IMR-90 (cell line): ENCODE results near the gene SLC29A3. TPM values are rescaled to one million over a fixed set of nuclear protein-coding genes. Genes with fewer than 3 reads are reported as not detected.

Experiments used
- ATAC-seq: fragments of 200-7000 bp; cut with Tn5 transposase; 2 replicates; pipeline ENCODE4 v1.9.1; 2020; ENCODE audit warnings: low read depth, mild to moderate bottlenecking, moderate library complexity
- BruUV-seq: library from RNA; stranded (reverse); fragments of 400-500 nt; replicated peaks from 2 replicates; lab custom pipeline; 2021; lab: Mats Ljungman, UMichigan
- CTCF ChIA-PET: fragments of 300-600 bp; formaldehyde crosslinking; extraction: SDS; loops from one replicate; lab custom pipeline; 2021; ENCODE audit warnings: antibody characterized with exemption; lab: Yijun Ruan, JAX
- POLR2A ChIA-PET: fragments of 300-600 bp; sonication (Branson Sonifier 250); formaldehyde crosslinking; loops from one replicate; lab custom pipeline; 2022; ENCODE audit warnings: antibody characterized with exemption; ENCODE audit not compliant: unreplicated experiment; lab: Charles Lee
- DNase-seq: peaks from one replicate; pipeline ENCODE4 v3.0.0; 2013
- H2AFZ ChIP-seq: replicated peaks from 2 replicates; pipeline ENCODE3; 2013; ENCODE audit warnings: low read length, mild to moderate bottlenecking; ENCODE audit not compliant: poor library complexity
- H2AK5ac ChIP-seq: 2 replicates; pipeline ENCODE4 v1.6.1; 2013; ENCODE audit warnings: low read depth, low read length, inconsistent platforms
- H2AK9ac ChIP-seq: replicated peaks from 2 replicates; pipeline ENCODE3; 2013; ENCODE audit warnings: mild to moderate bottlenecking, low read depth, low read length, moderate library complexity; ENCODE audit not compliant: poor library complexity
- H2BK120ac ChIP-seq: 2 replicates; pipeline ENCODE4 v1.6.1; 2013; ENCODE audit warnings: low read depth, low read length, inconsistent platforms
- H2BK15ac ChIP-seq: 3 replicates; pipeline ENCODE4 v1.6.1; 2013; ENCODE audit warnings: low read depth, low read length, inconsistent platforms
- H2BK20ac ChIP-seq: 2 replicates; pipeline ENCODE4 v1.6.1; 2013; ENCODE audit warnings: low read depth, mild to moderate bottlenecking, inconsistent platforms, low read length, moderate library complexity
- H2BK5ac ChIP-seq: 2 replicates; pipeline ENCODE4 v1.6.1; 2013; ENCODE audit warnings: mild to moderate bottlenecking, low read depth, low read length, inconsistent platforms; ENCODE audit not compliant: poor library complexity, severe bottlenecking
- H3K14ac ChIP-seq: replicated peaks from 2 replicates; pipeline ENCODE4 v1.6.1; 2013; ENCODE audit warnings: low read depth, low read length, inconsistent platforms
- H3K18ac ChIP-seq: 2 replicates; pipeline ENCODE4 v1.6.1; 2013; ENCODE audit warnings: low read depth, low read length, control low read depth
- H3K23ac ChIP-seq: 2 replicates; pipeline ENCODE4 v1.6.1; 2013; ENCODE audit warnings: low read depth, low read length, inconsistent platforms
- H3K27ac ChIP-seq: 2 replicates; pipeline ENCODE4 v1.5.1; 2013; ENCODE audit warnings: mild to moderate bottlenecking, control low read depth, low read length; ENCODE audit not compliant: insufficient read depth
- H3K27me3 ChIP-seq: 2 replicates; pipeline ENCODE4 v1.6.1; 2013; ENCODE audit warnings: low read length; ENCODE audit not compliant: control insufficient read depth, insufficient read depth
- H3K36me3 ChIP-seq: 2 replicates; pipeline ENCODE4 v1.6.1; 2013; ENCODE audit warnings: low read length, mixed read lengths; ENCODE audit not compliant: control insufficient read depth, insufficient read depth
- H3K4ac ChIP-seq: 2 replicates; pipeline ENCODE4 v1.6.1; 2013; ENCODE audit warnings: low read depth, low read length, inconsistent platforms
- H3K4me1 ChIP-seq: 2 replicates; pipeline ENCODE4 v1.6.1; 2013; ENCODE audit warnings: low read length, mixed read lengths; ENCODE audit not compliant: control insufficient read depth, insufficient read depth
- H3K4me2 ChIP-seq: 2 replicates; pipeline ENCODE4 v1.6.1; 2013; ENCODE audit warnings: low read depth, mild to moderate bottlenecking, control low read depth, low read length, moderate library complexity
- H3K4me3 ChIP-seq: 2 replicates; pipeline ENCODE4 v1.5.1; 2013; ENCODE audit warnings: low read depth, mild to moderate bottlenecking, control low read depth, low read length, moderate library complexity; ENCODE audit not compliant: insufficient read depth
- H3K56ac ChIP-seq: 2 replicates; pipeline ENCODE4 v1.6.1; 2013; ENCODE audit warnings: low read length, inconsistent platforms; ENCODE audit not compliant: insufficient read depth; ENCODE audit errors: extremely low read depth
- H3K79me1 ChIP-seq, 2 experiments: 2 replicates each; pipeline ENCODE4 v1.6.1; 2013; ENCODE audit warnings: low read length in 2 of 2, inconsistent platforms in 1 of 2, low read depth in 1 of 2
- H3K9ac ChIP-seq: 2 replicates; pipeline ENCODE4 v1.6.1; 2013; ENCODE audit warnings: low read depth, low read length, control low read depth
- H3K9me1 ChIP-seq: 2 replicates; pipeline ENCODE4 v1.6.1; 2013; ENCODE audit warnings: low read length, inconsistent platforms; ENCODE audit not compliant: insufficient read depth
- H3K9me3 ChIP-seq: 2 replicates; pipeline ENCODE4 v1.6.1; 2013; ENCODE audit warnings: low read length; ENCODE audit not compliant: control insufficient read depth, insufficient read depth
- H4K20me1 ChIP-seq: 2 replicates; pipeline ENCODE4 v1.6.1; 2013; ENCODE audit warnings: low read length, inconsistent platforms; ENCODE audit not compliant: insufficient read depth
- H4K5ac ChIP-seq: 2 replicates; pipeline ENCODE4 v1.6.1; 2013; ENCODE audit warnings: mild to moderate bottlenecking, low read depth, low read length, control low read depth
- H4K8ac ChIP-seq, 2 experiments: 2 replicates each; pipeline ENCODE4 v1.6.1; 2013; ENCODE audit warnings: low read depth in 2 of 2, low read length in 2 of 2, control low read depth in 1 of 2, inconsistent platforms in 1 of 2
- H4K91ac ChIP-seq: 2 replicates; pipeline ENCODE4 v1.6.1; 2013; ENCODE audit warnings: low read depth, low read length, inconsistent platforms; ENCODE audit not compliant: insufficient read depth
- FOS ChIP-seq: fragments of 150-350 bp; IDR thresholded peaks from 2 replicates; pipeline ENCODE4 v1.6.1; 2016; ENCODE audit warnings: low read depth, low read length
- MXI1 ChIP-seq: IDR thresholded peaks from 2 replicates; pipeline ENCODE4 v1.6.1; 2012; ENCODE audit warnings: low read depth, mild to moderate bottlenecking, low read length, moderate library complexity, borderline replicate concordance
- NFE2L2 ChIP-seq: fragments of 150-350 bp; IDR thresholded peaks from 2 replicates; pipeline ENCODE4 v1.6.1; 2016; ENCODE audit warnings: low read depth, mild to moderate bottlenecking, low read length
- POLR2A ChIP-seq: IDR thresholded peaks from 2 replicates; pipeline ENCODE4 v1.6.1; 2012; ENCODE audit warnings: mild to moderate bottlenecking, low read depth, low read length
- RFX5 ChIP-seq: IDR thresholded peaks from 2 replicates; pipeline ENCODE4 v1.8.0; 2012; ENCODE audit warnings: low read depth, mild to moderate bottlenecking, low read length, moderate library complexity
- USF2 ChIP-seq: fragments of 150-350 bp; IDR thresholded peaks from 2 replicates; pipeline ENCODE4 v1.6.1; 2017; ENCODE audit warnings: mild to moderate bottlenecking, antibody characterized with exemption, low read length, low read depth
- WGBS, 2 experiments: methylation state at CpG; one replicate each; pipeline versions ENCODE4 v1.1.5 to v1.1.7; 2013; ENCODE audit warnings: missing lambda C conversion rate in 2 of 2; ENCODE audit not compliant: insufficient read length in 1 of 2; ENCODE audit errors: extremely low coverage in 2 of 2; 5-methylcytosine and 5-hydroxymethylcytosine counted together
- dilution Hi-C: fragments of 300-500 bp; cut with HindIII; formaldehyde crosslinking; loops from one replicate; pipeline ENCODE4 v1.14.3; 2018; ENCODE audit warnings: low sequenced_read_pairs; ENCODE audit not compliant: unreplicated experiment
- in situ Hi-C: fragments of 300-500 bp; cut with MboI; formaldehyde crosslinking; loops from 3 replicates; pipeline ENCODE4 v1.14.3; 2019; ENCODE audit warnings: low sequenced_read_pairs, inconsistent platforms, mixed read lengths
- intact Hi-C: fragments of 100-400 bp; cut with micrococcal nuclease; formaldehyde crosslinking; loops from 2 replicates; pipeline ENCODE4 v1.10.0; 2022
- polyA plus RNA-seq, 3 experiments: library from polyadenylated mRNA; depleted of rRNA; stranded (reverse); fragments of >200 nt; gene quantifications; 2 replicates each; pipeline ENCODE4 v1.2.3, GENCODE V29; 2012; ENCODE audit warnings: low replicate concordance in 1 of 3
- total RNA-seq: library from RNA; depleted of rRNA; stranded (reverse); fragments of >200 nt; gene quantifications from 2 replicates; pipeline ENCODE4 v1.2.3, GENCODE V29; 2012

SLC29A3 gene
- total and polyA plus RNA-seq, 2 of the 4 experiments (the other 2 are of a cell fraction): 0.72 to 3.0 TPM

- Histone ChIP-seq H4K5ac (no peak overlapping the region), H3K9ac (no peak overlapping the region), H3K4me1 (no peaks in the 10 kb centered on the region), H2BK20ac (no peak overlapping the region), H4K91ac (no peak overlapping the region), H2AK5ac (no peak overlapping the region), H3K36me3 (no peaks in the 10 kb centered on the region), H3K27me3 (peaks cover 41% of the 10 kb centered on the region), H3K23ac (no peak overlapping the region), H2AK9ac (no peak overlapping the region), H3K9me3 (no peaks in the 10 kb centered on the region), H3K9me1 (no peaks in the 10 kb centered on the region), H3K4ac (no peak overlapping the region), H4K20me1 (no peaks in the 10 kb centered on the region), H3K4me2 (no peak overlapping the region), H3K27ac (no peak overlapping the region), H3K79me1 (no peaks in the 10 kb centered on the region), H3K4me3 (no peak overlapping the region), H2BK120ac (no peak overlapping the region), H3K56ac (no peak overlapping the region), H4K8ac (no peak overlapping the region), H3K18ac (no peak overlapping the region), H2AFZ (no peak overlapping the region), H3K14ac (no peak overlapping the region), H2BK15ac (no peak overlapping the region), H2BK5ac (no peak overlapping the region)
- BruUV-seq: no TSS peak
- ATAC-seq (no peak), DNase-seq (no peak)
- WGBS, 2 experiments: 80% methylated on average over 1 of the region's 11 CpGs; no CpG with 5 or more reads in 1 of the 2 experiments
- intact Hi-C loops: loop anchor here (5.0 kb wide), 1 partner anchor 57 kb away; the partner anchor contains the start of gene SLC29A3
- CTCF ChIA-PET: no interaction called here
- POLR2A ChIA-PET: no interaction called here
- in situ Hi-C loops: no loop called here
- dilution Hi-C loops: no loop called here
- TF ChIP-seq POLR2A: no peak
- TF ChIP-seq USF2: no peak
- no peak for TF ChIP-seq NFE2L2
- TF ChIP-seq RFX5: no peak
- no peak for TF ChIP-seq FOS
- no peak for TF ChIP-seq MXI1
These were observed 55.6 kb downstream of the SLC29A3 start for GRCh38 chr10:71374481-71375233.
